ENCODE measurements around the gene DYNLT2B. TPM values are rescaled to one million over a fixed set of nuclear protein-coding genes. Genes with fewer than 3 reads are reported as not detected.

Gene DYNLT2B
- total RNA-seq, 1 experiment from 2014 or later = 12.1 TPM

- ChIA-PET POLR2A (no interaction called here), CTCF (no interaction called here)
- no peaks in the 10 kb centered on the region for H3K9me3 Mint-ChIP-seq (ENCODE audit: unreplicated experiment)
- intact Hi-C loops (cut with micrococcal nuclease; ENCODE audit: unreplicated experiment) = no loop called here
- DNase-seq = no peak
- Histone ChIP-seq H3K4me3 (ENCODE audit: low read depth, low read length) (no peak overlapping the region), H3K36me3 (ENCODE audit: control insufficient read depth, insufficient read depth, low read length) (peaks cover 1% of the 10 kb centered on the region; the same call in 1 of the 2 replicates), H3K27me3 (replicated peaks; ENCODE audit: control insufficient read depth, insufficient read depth, low read length) (no peaks in the 10 kb centered on the region), H3K9me3 (no peaks in the 10 kb centered on the region), H3K4me1 (no peaks in the 10 kb centered on the region)
- no peak for TF ChIP-seq CTCF (IDR thresholded peaks at IDR 0.05; ENCODE audit: insufficient read depth in 1 of 2, low read depth in 1 of 2, low read length in 1 of 2, severe bottlenecking in 1 of 2, unreplicated experiment in 1 of 2)
- no TSS peak for BruUV-seq (replicated peaks)
- H3K4me1 Mint-ChIP-seq (ENCODE audit: low read depth, unreplicated experiment) = no peaks in the 10 kb centered on the region
- no peak overlapping the region for H3K27ac Mint-ChIP-seq (ENCODE audit: unreplicated experiment)
- no peak overlapping the region for H3K4me3 Mint-ChIP-seq (ENCODE audit: unreplicated experiment)
- peaks cover 71% of the 10 kb centered on the region for H3K36me3 Mint-ChIP-seq (ENCODE audit: insufficient read depth, unreplicated experiment)
- no peaks in the 10 kb centered on the region for H3K27me3 Mint-ChIP-seq (ENCODE audit: insufficient read depth, unreplicated experiment)
Observed at GRCh38 chr3:196357905-196358304, 39.9 kb upstream of the DYNLT2B start.

DNA sequence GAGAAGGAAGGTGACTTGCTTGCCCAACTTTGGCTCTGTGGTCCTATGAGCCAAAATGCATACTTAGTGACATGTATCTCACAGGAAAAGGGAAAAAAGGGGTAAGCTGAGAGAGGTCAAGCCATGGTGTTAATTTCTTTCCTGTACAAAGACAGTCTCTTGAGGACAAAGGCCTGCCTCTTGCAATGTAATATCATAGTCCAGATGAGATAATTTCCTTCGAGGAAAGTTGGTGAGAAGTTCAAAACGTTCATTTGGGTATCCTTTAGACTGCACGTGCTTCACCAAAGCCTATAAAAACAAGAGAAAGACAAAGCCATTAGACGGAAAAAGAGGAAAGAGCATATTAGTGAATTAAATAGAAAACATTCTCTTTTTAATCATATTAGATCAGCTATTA is 38.5 kb upstream of the DYNLT2B start:
- ChIA-PET POLR2A (no interaction called here), CTCF (no interaction called here)
- Mint-ChIP-seq H3K4me1 (ENCODE audit: low read depth, unreplicated experiment) (no peaks in the 10 kb centered on the region), H3K36me3 (ENCODE audit: insufficient read depth, unreplicated experiment) (peaks cover 77% of the 10 kb centered on the region), H3K4me3 (ENCODE audit: unreplicated experiment) (no peak overlapping the region), H3K27ac (ENCODE audit: unreplicated experiment) (no peak overlapping the region), H3K9me3 (ENCODE audit: unreplicated experiment) (no peaks in the 10 kb centered on the region), H3K27me3 (ENCODE audit: insufficient read depth, unreplicated experiment) (no peaks in the 10 kb centered on the region)
- no peak for TF ChIP-seq CTCF (IDR thresholded peaks at IDR 0.05; ENCODE audit: insufficient read depth in 1 of 2, low read depth in 1 of 2, low read length in 1 of 2, severe bottlenecking in 1 of 2, unreplicated experiment in 1 of 2)
- Histone ChIP-seq H3K36me3 (ENCODE audit: control insufficient read depth, insufficient read depth, low read length) (peaks cover 1% of the 10 kb centered on the region; the same call in 1 of the 2 replicates), H3K4me1 (no peaks in the 10 kb centered on the region), H3K4me3 (ENCODE audit: low read depth, low read length) (no peak overlapping the region), H3K9me3 (no peaks in the 10 kb centered on the region), H3K27me3 (replicated peaks; ENCODE audit: control insufficient read depth, insufficient read depth, low read length) (no peaks in the 10 kb centered on the region)
- no TSS peak for BruUV-seq (replicated peaks)
- intact Hi-C loops (cut with micrococcal nuclease; ENCODE audit: unreplicated experiment) = no loop called here
- no peak for DNase-seq

DNA sequence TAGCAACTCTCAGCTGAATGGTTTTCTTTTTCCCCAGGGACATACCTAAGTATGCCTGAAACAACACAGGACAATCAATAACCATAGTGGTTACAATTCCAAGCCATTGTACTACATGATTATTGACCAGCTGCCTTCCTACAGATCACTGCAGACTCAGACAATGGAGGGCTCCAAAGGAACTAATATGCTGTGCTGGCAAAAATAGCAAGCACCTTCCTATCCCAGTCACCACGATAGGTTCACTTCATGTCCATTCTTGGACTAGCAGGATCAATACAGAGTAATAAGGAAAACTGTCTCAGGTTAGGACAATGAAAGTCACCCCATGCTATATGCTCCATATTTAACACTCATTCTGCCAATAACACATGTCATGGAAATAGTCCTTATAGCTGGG is 37.6 kb upstream of the DYNLT2B start:
- ChIA-PET CTCF (no interaction called here), POLR2A (no interaction called here)
- Histone ChIP-seq H3K4me1 (no peaks in the 10 kb centered on the region), H3K4me3 (ENCODE audit: low read depth, low read length) (no peak overlapping the region), H3K9me3 (no peaks in the 10 kb centered on the region), H3K27me3 (replicated peaks; ENCODE audit: control insufficient read depth, insufficient read depth, low read length) (no peaks in the 10 kb centered on the region), H3K36me3 (ENCODE audit: control insufficient read depth, insufficient read depth, low read length) (peaks cover 1% of the 10 kb centered on the region; the same call in 1 of the 2 replicates)
- no peak overlapping the region for H3K27ac Mint-ChIP-seq (ENCODE audit: unreplicated experiment)
- no peaks in the 10 kb centered on the region for H3K9me3 Mint-ChIP-seq (ENCODE audit: unreplicated experiment)
- DNase-seq = no peak
- no peak for TF ChIP-seq CTCF (IDR thresholded peaks at IDR 0.05; ENCODE audit: insufficient read depth in 1 of 2, low read depth in 1 of 2, low read length in 1 of 2, severe bottlenecking in 1 of 2, unreplicated experiment in 1 of 2)
- H3K4me3 Mint-ChIP-seq (ENCODE audit: unreplicated experiment) = no peak overlapping the region
- H3K36me3 Mint-ChIP-seq (ENCODE audit: insufficient read depth, unreplicated experiment) = peaks cover 73% of the 10 kb centered on the region
- intact Hi-C loops (cut with micrococcal nuclease; ENCODE audit: unreplicated experiment) = no loop called here
- H3K4me1 Mint-ChIP-seq (ENCODE audit: low read depth, unreplicated experiment) = no peaks in the 10 kb centered on the region
- no TSS peak for BruUV-seq (replicated peaks)
- no peaks in the 10 kb centered on the region for H3K27me3 Mint-ChIP-seq (ENCODE audit: insufficient read depth, unreplicated experiment)

All from Caco-2 (cell line).